ES-I3 (cell line): ENCODE results near the gene TOMM20.
"Not testable (repeated sequence)": the region's sequence is repeated elsewhere in the genome, so short reads cannot be mapped to it uniquely, and the experiment has no call there.

ENCODE experiments used
- H3K36me3 ChIP-seq: 2 replicates; pipeline ENCODE4 v1.6.1; 2013; ENCODE audit warnings: mild to moderate bottlenecking, low read length, control low read depth, moderate library complexity; ENCODE audit not compliant: insufficient read depth
- H3K4me1 ChIP-seq: 2 replicates; pipeline ENCODE4 v1.6.1; 2013; ENCODE audit warnings: mild to moderate bottlenecking, control low read depth, low read length; ENCODE audit not compliant: insufficient read depth
- H3K9ac ChIP-seq: 2 replicates; pipeline ENCODE4 v1.6.1; 2013; ENCODE audit warnings: low read depth, mild to moderate bottlenecking, low read length, moderate library complexity
- H3K9me3 ChIP-seq: 2 replicates; pipeline ENCODE4 v1.6.1; 2013; ENCODE audit warnings: mild to moderate bottlenecking, low read length, moderate library complexity; ENCODE audit not compliant: control insufficient read depth, insufficient read depth

TOMM20 gene

GRCh38 chr1:235074523-235075047, 54.1 kb downstream of the TOMM20 start:
- Histone ChIP-seq H3K36me3 (no peaks in the 10 kb centered on the region), H3K9me3 (no peaks in the 10 kb centered on the region), H3K9ac (no peak overlapping the region), H3K4me1 (peaks cover 24% of the 10 kb centered on the region)

- H3K4me1 ChIP-seq: peaks cover 19% of the 10 kb centered on the region
These were observed 54.6 kb downstream of the TOMM20 start for GRCh38 chr1:235073968-235074522.

GRCh38 chr1:235073331-235073967, 55.2 kb downstream of the TOMM20 start:
- H3K9ac ChIP-seq: no peak overlapping the region
- H3K36me3 ChIP-seq: no peaks in the 10 kb centered on the region
- H3K4me1 ChIP-seq: peaks cover 16% of the 10 kb centered on the region
- no peaks in the 10 kb centered on the region for H3K9me3 ChIP-seq

More at GRCh38 chr1:235073968-235074522, 54.6 kb downstream of the TOMM20 start:
- H3K9me3 ChIP-seq: no peaks in the 10 kb centered on the region
- no peaks in the 10 kb centered on the region for H3K36me3 ChIP-seq
- H3K9ac ChIP-seq: no peak overlapping the region

- not testable (repeated sequence) for H3K9ac ChIP-seq, H3K9me3 ChIP-seq, H3K36me3 ChIP-seq
- H3K4me1 ChIP-seq: peaks cover 18% of the 10 kb centered on the region
These were observed 56.1 kb downstream of the TOMM20 start for GRCh38 chr1:235072577-235072976.

GRCh38 chr1:235072096-235072495, 56.5 kb downstream of the TOMM20 start:
- Histone ChIP-seq H3K9me3 (no peaks in the 10 kb centered on the region), H3K9ac (no peak overlapping the region), H3K4me1 (peaks cover 21% of the 10 kb centered on the region), H3K36me3 (no peaks in the 10 kb centered on the region)

- H3K9me3 ChIP-seq: no peaks in the 10 kb centered on the region
- peaks cover 21% of the 10 kb centered on the region for H3K4me1 ChIP-seq
- no peak overlapping the region for H3K9ac ChIP-seq
- no peaks in the 10 kb centered on the region for H3K36me3 ChIP-seq
These were observed 57.8 kb downstream of the TOMM20 start for GRCh38 chr1:235070819-235071218.

GRCh38 chr1:235069577-235070563, 58.8 kb downstream of the TOMM20 start:
- no peak overlapping the region for H3K9ac ChIP-seq
- H3K36me3 ChIP-seq: no peaks in the 10 kb centered on the region
- no peaks in the 10 kb centered on the region for H3K9me3 ChIP-seq
- H3K4me1 ChIP-seq: peaks cover 15% of the 10 kb centered on the region

GRCh38 chr1:235069176-235069575, 59.5 kb downstream of the TOMM20 start:
- no peak overlapping the region for H3K9ac ChIP-seq
- H3K36me3 ChIP-seq: no peaks in the 10 kb centered on the region
- peaks cover 9% of the 10 kb centered on the region for H3K4me1 ChIP-seq
- H3K9me3 ChIP-seq: no peaks in the 10 kb centered on the region

GRCh38 chr1:235068158-235069121, 60.2 kb downstream of the TOMM20 start:
- peaks cover 6% of the 10 kb centered on the region; the same call in 1 of the 2 replicates for H3K4me1 ChIP-seq
- no peaks in the 10 kb centered on the region for H3K36me3 ChIP-seq
- H3K9ac ChIP-seq: no peak overlapping the region
- H3K9me3 ChIP-seq: no peaks in the 10 kb centered on the region

- no peak overlapping the region for H3K9ac ChIP-seq
- no peaks in the 10 kb centered on the region for H3K36me3 ChIP-seq
- no peaks in the 10 kb centered on the region for H3K9me3 ChIP-seq
- H3K4me1 ChIP-seq: peaks cover 12% of the 10 kb centered on the region; the same call in 1 of the 2 replicates
These were observed 61.1 kb downstream of the TOMM20 start for GRCh38 chr1:235067396-235068157.

GRCh38 chr1:235063068-235063765, 65.4 kb downstream of the TOMM20 start:
- H3K4me1 ChIP-seq: peaks cover 34% of the 10 kb centered on the region
- no peaks in the 10 kb centered on the region for H3K36me3 ChIP-seq
- H3K9me3 ChIP-seq: no peaks in the 10 kb centered on the region
- H3K9ac ChIP-seq: no peak overlapping the region

- Histone ChIP-seq H3K9ac (no peak overlapping the region), H3K4me1 (peaks cover 28% of the 10 kb centered on the region), H3K9me3 (no peaks in the 10 kb centered on the region), H3K36me3 (no peaks in the 10 kb centered on the region)
These were observed 67.8 kb downstream of the TOMM20 start for GRCh38 chr1:235060607-235061470.
